Suppressor macrophage (primary cell): ENCODE measurements around the gene SMAD3.

Source experiments
- DNase-seq, 4 experiments: peaks; one replicate each; pipeline ENCODE4 v3.0.0-alpha.2; 2020 to 2022

The SMAD3 gene

DNA sequence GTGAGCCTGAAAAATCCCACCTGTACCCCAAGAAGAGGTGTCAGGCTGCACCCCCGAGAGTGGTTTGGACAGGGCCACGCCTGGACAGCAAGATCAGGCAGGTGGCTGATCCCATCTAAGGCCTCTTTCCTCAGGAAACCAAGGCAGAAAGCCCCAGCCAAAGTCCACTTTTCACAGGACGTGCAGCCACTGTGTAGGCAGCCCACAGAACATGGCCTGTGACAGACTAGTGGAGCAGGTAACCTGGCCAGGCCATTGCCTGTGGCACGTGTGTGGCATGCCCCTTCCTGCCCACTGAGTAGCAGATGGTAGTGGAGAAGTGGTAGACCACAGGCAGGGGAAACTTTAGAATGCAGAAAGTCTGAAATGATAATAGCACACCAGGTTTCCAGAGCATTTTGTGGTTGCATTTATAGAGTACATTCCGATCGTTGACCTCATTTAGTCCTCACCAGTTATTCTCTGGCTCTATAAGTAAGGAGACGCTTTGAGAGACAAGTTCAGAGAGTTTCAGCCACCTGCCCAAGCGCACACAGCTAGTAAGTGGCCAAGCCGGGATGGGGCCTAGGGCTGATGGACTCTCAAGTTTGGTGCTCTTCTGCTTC, 120.3 kb downstream of the SMAD3 start:
- no peak for DNase-seq

DNA sequence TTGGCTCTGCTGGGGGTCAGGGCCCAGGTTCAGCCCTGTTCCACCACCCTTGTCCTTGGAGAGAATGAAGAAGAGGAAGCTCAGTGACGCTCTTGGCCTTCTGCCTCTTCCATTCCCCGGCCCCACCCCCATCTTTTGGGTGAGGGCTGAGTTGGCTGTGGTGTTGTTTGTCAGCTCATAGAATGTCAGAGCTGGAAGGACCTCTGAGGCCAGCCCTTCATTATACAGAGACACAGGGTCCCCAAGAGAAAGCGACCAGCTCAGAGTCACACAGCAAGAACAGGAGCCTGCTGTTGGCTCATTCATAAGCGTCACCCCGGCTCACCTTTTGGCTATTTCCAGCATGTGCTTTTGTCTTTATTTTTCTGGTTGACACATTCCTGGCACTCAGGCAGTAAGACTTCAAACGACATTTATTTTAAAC, 120.8 kb downstream of the SMAD3 start:
- peak; percentile 64 to 84 (median 73) for DNase-seq

DNA sequence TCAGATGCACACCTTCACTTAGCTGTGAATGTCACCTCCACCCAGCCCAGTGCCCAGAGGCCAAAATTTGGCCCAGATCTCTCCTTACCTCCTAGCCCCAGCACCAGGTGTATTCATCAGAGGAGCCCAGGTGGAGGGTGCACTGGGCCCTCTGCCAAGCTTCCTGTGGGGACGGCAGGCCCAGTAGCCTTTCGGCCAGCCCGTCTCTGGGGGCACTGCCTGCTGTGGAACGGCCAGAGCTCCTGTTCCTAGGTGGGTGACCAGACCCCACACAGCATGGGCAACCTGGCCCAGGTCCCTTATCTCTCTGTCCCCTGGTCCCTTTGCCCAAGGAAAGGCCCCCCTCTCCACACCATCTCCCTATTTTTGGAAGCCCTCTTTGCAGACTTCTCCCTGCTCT, 121.3 kb downstream of the SMAD3 start:
- no peak for DNase-seq

DNA sequence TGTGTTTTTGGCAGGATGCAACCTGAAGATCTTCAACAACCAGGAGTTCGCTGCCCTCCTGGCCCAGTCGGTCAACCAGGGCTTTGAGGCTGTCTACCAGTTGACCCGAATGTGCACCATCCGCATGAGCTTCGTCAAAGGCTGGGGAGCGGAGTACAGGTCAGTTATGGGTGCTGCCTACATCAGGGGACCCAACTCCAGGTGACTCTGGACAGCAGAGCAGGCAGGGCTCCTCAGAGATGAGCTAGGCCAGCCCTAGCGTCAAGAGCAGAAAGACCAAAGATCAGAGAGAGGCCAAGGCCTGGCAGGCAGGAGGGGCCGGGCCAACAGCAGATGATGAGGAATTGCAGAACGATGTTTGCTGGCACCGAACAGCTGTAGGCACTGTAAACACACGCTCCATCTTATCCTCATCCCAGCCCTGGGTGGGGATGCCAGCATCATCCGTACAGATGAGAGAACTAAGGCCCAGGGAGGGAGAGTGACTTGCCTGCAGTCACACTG, 122.0 kb downstream of the SMAD3 start:
- DNase-seq, result no peak

DNA sequence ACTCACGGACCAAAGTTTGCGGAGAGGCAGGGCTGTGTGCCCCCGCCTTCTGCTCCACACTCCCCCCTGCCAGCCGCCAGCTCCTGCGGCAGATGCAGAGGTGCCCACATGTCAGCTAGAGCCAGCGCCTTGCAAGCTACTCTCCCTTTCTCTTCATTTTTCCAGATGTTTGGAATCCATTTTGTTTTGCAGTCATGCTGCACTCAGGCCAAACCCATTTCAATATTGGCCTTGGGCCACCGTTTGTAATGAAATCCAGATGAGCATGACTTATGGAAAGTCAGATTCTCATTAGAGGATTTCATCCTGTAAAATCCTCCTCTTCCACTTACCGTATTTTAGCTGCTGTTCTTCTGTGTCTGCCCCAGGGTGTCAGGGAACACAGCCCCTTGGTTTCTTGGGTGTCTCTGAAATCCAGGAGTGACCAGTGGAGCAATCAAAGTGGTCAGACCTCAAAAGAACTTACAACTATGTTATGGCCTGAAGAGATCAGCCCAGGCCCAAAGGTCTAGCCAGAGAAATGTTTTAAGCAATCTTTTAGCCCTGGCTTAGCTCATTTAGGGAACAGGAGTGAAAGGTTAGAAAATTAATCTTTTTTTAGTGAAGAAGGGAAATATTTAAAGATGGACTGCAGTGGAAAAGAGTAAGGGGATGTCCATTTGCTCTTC, 123.3 kb downstream of the SMAD3 start:
- DNase-seq, result no peak

DNA sequence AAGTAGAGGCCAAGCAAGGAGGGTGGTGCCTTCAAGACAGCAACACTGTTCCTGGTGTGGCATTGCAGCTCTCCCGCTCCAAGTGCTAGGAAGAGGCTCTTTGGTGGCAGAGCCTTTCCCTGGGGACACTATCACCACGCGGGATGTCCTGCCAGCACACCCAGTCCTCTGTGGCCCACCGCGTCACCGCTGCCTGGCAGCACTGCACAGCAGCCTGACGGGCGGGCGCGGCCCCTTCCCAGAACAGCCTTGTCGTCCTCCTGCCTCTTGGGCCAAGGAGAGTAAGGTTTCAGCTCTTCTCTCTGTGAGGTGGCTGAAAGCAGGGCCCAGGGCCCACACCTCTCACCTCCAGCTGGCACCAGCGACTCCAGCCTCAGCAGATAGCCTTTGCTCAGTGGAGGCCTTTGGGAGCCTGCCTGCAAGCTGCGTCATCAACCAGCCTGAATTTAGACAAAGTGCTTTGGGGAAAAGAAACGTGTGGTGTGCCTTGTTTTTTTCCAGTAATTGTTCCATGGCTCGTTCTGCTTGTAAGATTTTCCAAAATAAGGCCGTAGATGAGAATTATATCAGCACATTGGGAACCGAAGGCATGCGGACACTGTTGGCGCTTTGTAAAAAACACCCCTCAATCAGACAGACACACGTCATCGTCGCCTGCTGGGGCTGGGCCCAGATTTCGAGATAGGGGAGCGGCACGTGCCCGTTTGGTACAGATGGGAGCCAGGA, 124.1 kb downstream of the SMAD3 start:
- DNase-seq, result no peak

DNA sequence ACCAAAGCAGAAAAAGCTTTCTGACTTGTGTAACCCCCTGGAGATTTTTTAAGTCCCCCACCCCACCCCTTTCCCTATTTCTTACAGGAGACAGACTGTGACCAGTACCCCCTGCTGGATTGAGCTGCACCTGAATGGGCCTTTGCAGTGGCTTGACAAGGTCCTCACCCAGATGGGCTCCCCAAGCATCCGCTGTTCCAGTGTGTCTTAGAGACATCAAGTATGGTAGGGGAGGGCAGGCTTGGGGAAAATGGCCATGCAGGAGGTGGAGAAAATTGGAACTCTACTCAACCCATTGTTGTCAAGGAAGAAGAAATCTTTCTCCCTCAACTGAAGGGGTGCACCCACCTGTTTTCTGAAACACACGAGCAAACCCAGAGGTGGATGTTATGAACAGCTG, 124.9 kb downstream of the SMAD3 start:
- DNase-seq, result no peak

DNA sequence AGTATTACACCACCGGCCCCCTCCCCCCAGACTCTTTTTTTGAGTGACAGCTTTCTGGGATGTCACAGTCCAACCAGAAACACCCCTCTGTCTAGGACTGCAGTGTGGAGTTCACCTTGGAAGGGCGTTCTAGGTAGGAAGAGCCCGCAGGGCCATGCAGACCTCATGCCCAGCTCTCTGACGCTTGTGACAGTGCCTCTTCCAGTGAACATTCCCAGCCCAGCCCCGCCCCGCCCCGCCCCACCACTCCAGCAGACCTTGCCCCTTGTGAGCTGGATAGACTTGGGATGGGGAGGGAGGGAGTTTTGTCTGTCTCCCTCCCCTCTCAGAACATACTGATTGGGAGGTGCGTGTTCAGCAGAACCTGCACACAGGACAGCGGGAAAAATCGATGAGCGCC, 125.4 kb downstream of the SMAD3 start:
- no peak for DNase-seq

DNA sequence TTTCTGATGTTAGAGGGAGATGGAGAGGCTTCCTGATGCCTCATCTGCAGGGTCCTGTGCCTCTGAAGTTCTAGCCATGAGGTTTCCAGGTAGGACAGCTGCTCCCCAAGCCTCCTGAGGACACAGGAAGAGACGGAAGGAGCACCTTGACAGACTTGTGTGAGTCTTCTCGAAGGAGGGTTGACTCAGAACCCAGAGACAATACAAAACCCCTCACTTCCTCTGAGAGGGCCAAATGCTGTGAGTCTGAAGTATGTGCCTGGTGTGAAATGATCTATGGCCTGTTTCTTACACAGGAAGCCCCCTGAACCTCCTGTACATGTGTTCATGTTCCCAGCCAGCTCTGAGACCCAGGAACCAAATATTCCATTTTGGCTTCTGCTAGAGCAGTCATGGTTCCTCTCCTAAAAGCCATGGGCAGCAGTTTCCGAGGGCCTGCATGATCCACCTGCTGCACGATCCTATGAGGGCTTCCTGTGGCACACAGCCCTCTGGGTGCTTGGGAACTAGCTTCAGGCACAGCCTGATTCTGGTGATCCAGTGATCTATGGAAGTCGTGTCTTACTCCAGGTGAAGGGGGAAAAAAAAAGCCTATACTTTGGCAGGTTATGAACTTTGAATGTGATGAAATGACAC, 126.9 kb downstream of the SMAD3 start:
- no peak for DNase-seq

DNA sequence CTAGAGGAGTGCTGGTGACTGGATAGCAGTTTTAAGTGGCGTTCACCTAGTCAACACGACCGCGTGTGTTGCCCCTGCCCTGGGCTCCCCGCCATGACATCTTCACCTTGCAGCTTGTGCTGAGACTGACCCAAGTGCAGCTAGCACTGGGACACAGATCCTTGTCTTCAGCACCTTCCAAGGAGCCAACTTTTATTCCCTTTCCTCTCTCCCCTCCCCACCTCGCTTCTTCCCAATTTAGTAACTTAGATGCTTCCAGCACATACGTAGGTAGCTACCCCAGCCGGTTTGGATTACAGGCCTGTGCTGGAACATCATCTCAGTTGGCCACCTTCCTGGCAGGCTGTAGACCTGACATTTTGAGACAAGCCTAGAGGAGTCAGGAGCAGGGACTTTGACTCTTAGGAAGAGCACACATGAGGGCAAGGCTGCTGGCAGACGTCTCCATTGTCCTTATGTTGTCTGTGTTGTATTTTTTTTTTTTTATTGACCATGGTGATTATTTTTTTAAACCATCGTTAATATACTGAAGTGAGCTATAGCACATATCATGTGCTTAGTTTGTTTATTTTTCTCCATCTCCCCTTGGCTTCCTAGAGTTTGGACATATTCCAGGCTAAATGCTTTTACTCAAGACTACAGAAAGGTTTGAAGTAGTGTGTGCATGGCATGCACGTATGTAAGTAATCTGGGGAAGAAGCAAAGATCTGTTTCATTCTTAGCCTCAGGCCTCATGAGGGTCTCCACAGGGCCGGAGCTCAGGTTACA, 128.0 kb downstream of the SMAD3 start:
- no peak for DNase-seq

DNA sequence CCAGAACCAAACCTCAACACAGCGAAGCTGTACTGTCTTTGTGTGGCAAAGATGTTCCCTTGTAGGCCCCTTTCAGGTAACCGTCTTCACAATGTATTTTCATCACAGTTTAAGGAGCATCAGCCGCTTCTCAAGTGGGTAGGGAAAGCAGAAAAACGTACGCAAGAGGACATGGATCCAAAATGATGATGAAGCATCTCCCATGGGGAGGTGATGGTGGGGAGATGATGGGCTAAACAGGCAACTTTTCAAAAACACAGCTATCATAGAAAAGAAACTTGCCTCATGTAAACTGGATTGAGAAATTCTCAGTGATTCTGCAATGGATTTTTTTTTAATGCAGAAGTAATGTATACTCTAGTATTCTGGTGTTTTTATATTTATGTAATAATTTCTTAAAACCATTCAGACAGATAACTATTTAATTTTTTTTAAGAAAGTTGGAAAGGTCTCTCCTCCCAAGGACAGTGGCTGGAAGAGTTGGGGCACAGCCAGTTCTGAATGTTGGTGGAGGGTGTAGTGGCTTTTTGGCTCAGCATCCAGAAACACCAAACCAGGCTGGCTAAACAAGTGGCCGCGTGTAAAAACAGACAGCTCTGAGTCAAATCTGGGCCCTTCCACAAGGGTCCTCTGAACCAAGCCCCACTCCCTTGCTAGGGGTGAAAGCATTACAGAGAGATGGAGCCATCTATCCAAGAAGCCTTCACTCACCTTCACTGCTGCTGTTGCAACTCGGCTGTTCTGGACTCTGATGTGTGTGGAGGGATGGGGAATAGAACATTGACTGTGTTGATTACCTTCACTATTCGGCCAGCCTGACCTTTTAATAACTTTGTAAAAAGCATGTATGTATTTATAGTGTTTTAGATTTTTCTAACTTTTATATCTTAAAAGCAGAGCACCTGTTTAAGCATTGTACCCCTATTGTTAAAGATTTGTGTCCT, 129.0 kb downstream of the SMAD3 start:
- DNase-seq, result no peak

DNA sequence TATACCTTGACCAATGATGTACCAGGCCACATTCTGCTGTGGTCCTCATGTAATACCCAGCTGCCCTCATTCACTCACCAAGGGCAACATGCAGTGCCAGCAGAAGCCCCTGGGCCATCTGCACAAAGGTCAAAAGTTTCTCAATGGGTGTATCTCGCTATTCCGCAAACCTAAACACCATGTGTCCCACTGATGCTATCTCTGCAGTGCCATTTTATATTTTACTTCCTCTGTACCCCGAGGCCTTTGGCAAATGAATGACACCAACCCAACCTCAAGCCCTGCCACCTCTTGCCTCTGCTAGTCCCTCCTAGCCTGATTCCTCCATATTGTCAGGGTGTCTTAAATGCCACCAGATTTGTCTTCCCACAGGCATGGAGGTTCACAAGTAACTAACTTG, 129.9 kb downstream of the SMAD3 start:
- DNase-seq, result no peak

DNA sequence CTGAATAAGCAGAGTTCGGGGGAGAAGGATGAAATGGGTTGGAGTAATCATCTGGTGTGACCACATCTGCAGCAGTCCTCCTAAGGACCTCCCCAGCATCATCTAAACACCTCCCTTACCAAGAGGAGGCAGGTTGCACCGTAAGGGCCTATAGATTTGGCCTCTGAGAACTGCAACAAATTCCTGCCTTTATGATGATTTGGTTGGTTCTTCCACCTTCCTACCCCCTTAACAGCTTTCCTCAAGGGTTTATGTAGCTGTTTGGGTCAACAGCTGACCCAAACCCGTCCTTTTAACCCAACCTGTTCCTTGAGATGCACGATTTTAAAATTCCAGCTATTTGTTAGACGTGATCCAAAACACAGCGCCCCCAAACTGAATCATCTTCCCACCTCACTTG, 130.8 kb downstream of the SMAD3 start:
- no peak for DNase-seq

DNA sequence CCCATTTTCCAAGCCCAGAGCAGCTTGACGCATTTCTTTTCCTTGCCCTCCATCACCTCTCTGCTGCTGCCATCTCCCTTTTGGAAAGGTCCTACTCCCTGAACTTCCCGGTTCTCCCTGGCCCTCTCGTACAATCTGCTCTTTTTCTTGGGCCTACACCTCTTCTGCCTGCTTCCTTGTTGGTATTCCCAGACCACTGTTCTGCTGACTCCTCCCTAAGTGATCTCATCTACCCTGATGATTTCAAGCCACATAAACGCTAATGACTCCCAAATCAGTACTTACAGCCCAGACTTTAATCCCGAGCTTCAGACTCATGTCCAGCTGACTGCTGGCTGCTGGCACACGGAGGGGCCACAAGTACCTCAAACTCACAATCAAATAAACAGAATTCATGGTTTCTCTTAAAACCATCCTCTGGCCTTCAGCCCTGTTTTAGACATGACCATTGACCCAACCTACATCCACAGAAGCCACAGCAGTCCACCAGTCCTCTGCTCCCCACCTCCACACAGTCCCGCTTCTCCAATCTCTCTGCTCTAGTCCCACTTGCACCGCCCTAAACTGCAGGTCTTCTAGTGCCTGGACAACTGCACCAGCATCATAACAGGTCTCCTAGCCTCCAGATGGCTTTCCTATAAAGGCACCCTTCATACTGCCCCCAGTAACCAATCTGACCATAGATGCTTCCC, 131.4 kb downstream of the SMAD3 start:
- no peak for DNase-seq

DNA sequence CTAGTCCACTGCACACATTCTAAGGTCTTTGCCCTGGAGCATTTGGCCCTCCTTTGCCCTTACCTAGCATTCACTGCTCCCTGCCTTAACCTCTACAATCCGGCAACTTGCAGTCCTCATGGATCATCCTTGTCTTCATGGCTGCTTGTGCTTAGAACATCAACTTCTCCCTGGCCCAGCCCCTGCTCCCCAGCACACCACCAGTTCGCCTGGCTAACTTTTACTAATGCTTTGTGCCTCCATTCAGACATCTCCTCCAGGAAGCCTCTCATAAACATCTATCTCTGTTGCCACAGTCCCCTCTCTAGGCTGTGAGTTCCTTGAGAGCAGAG, 131.9 kb downstream of the SMAD3 start:
- no peak for DNase-seq

DNA sequence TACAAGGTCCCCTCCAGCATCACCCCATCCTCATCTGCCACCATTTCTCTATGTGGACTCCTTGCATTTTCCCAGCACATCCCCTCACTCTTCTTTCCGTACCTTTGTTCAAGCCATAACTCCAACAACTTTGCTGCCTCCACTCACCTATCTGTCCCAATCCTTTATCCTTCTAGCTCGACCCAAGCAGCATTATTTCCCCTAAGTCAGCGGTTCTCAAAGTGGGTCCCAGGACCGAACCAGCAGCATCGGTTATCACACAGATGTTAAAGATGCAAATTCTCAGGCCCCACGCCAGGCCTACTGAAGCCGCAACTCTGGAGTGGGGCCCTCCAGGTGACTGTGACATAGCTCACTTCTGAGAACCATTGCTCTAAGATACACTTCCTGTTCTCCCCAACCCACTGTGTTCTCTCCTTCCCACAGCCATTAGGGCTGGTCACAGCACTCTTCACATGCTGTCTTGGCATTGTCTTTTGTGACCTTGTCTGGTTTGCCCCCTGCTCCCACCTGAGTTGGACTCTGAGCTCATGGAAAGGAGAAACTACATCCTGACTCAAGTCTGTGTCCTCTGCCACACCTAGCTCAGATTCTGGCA, 132.9 kb downstream of the SMAD3 start:
- no peak for DNase-seq

DNA sequence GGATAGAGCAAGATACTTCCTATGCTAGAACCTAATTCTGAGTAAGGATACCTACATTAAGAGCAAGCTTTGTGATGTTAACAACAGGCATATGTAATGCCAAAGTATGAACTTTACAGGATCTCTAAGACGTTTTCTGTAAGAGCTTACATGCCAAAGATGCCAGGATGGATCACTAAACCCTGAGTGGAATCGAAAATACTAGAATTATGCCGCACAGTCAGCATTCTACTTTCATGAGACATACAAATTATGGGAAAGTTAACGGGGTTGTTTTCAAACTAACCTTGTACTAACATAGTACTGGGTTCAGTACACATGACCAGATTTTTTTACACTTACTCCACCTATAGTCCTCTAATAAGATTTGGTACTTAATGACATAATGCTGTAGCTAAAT, 134.0 kb downstream of the SMAD3 start:
- no peak for DNase-seq

DNA sequence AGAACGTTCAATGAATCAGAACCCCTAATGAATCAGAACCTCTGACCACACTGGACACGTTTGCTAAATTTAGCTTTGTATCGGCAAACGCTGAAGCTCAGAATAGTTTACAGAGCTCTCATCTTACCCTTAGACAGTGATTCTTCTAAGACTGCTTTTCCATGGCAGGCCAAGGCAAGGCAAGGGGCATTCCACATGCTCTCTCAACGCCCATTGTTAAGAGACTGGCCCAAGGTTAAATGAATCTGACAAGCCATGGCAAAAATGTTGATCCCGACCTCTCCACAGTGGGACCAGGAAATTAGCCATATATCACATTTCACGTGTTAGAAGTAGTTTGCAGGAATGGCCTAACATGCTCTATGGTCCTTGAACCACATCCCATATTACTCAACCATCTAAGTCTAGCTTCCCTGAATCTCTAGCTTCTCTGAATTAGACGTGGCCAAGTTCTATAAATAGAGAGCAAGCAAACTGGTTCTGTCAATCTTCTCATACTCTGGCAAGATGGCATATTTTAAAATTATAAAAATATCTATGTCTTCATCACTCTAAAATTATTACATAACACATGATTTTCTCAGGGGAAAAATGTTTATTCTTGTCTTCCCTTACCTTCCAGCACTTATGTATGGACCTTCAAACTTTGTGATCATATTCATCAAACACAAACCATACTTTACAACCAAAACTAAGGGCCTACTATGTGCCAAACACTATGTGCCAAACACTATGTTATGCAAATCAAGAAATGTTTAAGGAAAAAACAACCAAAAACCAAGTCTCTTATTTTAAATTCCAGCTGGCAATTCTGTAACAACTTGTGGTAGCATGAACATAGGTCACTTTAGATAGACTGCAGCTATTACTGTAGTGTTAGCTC, 134.7 kb downstream of the SMAD3 start:
- peak in 2 of 4 experiments; percentile 30 to 45 for DNase-seq

DNA sequence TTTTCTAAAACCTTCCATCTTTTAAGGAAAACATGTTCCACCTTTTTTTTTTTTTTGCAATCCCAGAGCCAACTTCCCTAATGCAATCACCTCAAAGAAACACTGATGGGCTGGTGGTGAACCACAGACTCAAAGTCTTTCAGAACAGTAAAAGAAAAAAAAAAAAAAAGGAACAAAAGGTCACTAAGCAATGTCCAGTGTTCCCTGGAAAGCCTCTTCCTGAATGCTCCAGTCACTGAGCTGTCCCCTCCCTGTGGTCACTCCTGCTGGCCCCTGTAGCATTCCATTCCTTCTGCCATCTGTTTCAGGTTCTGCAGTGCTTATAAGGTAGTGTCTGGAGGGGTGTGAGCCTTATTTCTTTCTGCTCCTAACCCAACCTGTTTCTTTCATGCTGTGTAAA, 135.7 kb downstream of the SMAD3 start:
- peak in 3 of 4 experiments; percentile 23 to 35 (median 26) for DNase-seq
